Effector memory CD4-positive, alpha-beta T cell (primary cell): Measurements from ENCODE around the gene GRIPAP1.
"Not testable (repeated sequence)": the region's sequence is repeated elsewhere in the genome, so short reads cannot be mapped to it uniquely, and the experiment has no call there.

ENCODE experiments used
- DNase-seq, 3 donors: peaks; one replicate each; pipeline ENCODE4 v3.0.0-alpha.2; 2020
- H3K27ac ChIP-seq: 2 replicates; pipeline ENCODE4 v1.7.0; 2013; ENCODE audit warnings: mild to moderate bottlenecking, low read length, moderate library complexity; ENCODE audit not compliant: insufficient read depth, poor library complexity, severe bottlenecking
- H3K27me3 ChIP-seq: replicated peaks from 2 replicates; pipeline ENCODE4 v1.7.0; 2013; ENCODE audit warnings: mild to moderate bottlenecking, low read length; ENCODE audit not compliant: insufficient read depth, control insufficient read depth, poor library complexity, severe bottlenecking
- H3K36me3 ChIP-seq: 2 replicates; pipeline ENCODE4 v1.7.0; 2013; ENCODE audit warnings: mild to moderate bottlenecking, low read length, moderate library complexity; ENCODE audit not compliant: control insufficient read depth, insufficient read depth
- H3K4me1 ChIP-seq: 2 replicates; pipeline ENCODE4 v1.7.0; 2013; ENCODE audit warnings: low read length, mild to moderate bottlenecking; ENCODE audit not compliant: control insufficient read depth, insufficient read depth, poor library complexity, severe bottlenecking
- H3K4me3 ChIP-seq: 2 replicates; pipeline ENCODE4 v1.7.0; 2013; ENCODE audit warnings: low read length, low read depth, mild to moderate bottlenecking; ENCODE audit not compliant: insufficient read depth, poor library complexity, severe bottlenecking
- H3K9me3 ChIP-seq: 2 replicates; pipeline ENCODE4 v1.7.0; 2013; ENCODE audit warnings: mild to moderate bottlenecking, low read length, moderate library complexity; ENCODE audit not compliant: control insufficient read depth

GRIPAP1 gene

DNA sequence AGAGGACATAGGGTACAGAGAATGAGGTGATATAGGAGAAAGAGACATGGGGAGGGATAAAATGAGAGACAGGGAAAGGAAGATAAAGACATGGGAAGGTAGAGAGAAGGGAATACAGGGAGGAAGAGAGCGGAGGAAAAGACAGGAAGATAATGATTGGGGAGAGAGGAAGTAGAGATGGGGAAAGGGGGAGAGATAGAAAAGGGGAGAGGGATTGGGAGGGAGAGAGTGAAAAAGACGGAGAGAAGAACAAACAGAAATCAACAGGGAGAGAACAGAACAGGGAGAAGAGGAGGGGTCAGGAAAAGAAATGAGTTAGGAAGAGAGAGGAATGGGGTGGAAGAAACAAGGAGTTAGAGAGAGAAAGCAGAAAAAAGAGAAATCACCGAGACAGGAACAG lies 4.6 kb downstream of the GRIPAP1 start:
- Histone ChIP-seq H3K9me3 (no peaks in the 10 kb centered on the region), H3K27ac (no peak overlapping the region), H3K36me3 (peaks cover 26% of the 10 kb centered on the region), H3K27me3 (no peaks in the 10 kb centered on the region), H3K4me1 (peaks cover 2% of the 10 kb centered on the region), H3K4me3 (no peak overlapping the region)
- DNase-seq: no peak

DNA sequence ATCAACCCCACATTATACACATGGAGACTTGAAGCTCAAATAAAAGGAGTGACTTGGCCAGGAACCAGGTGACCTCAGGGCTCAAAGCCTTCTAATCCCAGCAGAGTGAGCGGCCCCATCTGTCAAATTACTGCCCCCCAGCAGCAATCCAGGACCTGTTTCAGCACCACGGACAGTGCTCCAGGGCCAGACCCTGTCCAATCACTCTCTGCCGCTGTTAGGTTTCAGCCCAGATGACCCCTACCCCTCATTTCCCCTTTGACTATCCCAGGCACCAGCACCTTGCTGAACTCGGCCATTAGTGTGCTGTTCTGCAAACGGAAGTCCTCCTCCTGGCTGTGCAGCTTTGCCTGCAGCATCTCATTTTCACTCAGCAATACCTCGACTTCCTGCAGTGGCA lies 5.1 kb downstream of the GRIPAP1 start:
- DNase-seq: no peak
- Histone ChIP-seq H3K27me3 (no peaks in the 10 kb centered on the region), H3K36me3 (peaks cover 30% of the 10 kb centered on the region), H3K4me3 (no peak overlapping the region), H3K27ac (no peak overlapping the region), H3K9me3 (no peaks in the 10 kb centered on the region), H3K4me1 (peaks cover 2% of the 10 kb centered on the region)

DNA sequence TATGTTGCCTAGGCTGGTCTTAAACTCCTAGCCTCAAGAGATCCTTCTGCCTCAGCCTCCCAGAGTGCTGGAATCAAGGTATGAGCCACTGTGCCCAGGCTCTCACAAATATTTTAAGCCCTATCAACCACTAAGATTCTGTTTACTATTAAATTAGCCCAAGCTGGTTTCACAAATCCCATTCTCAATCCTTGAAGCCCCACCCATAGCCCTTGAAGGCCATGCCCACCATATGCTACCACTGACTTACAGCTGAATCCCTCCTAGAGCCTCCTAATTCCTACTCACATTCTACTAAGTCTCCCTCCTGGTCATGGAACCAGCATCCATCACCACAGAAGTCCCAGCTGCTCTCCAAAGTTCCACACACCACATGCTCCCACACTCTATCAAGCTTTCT lies 9.7 kb downstream of the GRIPAP1 start:
- Histone ChIP-seq H3K36me3 (peaks cover 34% of the 10 kb centered on the region), H3K4me1 (no peaks in the 10 kb centered on the region)

DNA sequence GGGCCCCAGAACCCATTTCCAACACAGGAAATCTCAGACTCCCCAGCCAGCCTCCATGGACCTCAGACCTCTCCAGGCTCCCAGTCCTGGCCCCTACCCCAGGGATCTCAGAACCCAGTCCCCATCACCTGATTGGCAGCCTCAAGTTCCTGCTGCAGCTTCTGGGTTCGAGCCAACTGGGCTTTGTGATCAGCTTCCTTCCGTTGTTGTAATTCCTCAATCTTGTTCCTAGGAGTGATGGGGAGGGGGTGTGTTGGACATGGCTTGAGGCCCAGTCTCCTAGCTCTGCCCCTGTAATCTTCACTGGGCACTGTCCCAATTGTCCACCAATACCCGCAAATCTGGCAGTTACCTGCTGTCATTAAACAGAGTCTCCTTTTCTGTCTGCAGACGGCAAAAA lies 12.6 kb downstream of the GRIPAP1 start:
- DNase-seq: no peak
- H3K4me1 ChIP-seq: no peaks in the 10 kb centered on the region
- no peak overlapping the region for H3K4me3 ChIP-seq
- no peak overlapping the region for H3K27ac ChIP-seq
- no peaks in the 10 kb centered on the region for H3K27me3 ChIP-seq
- H3K36me3 ChIP-seq: peaks cover 32% of the 10 kb centered on the region
- no peaks in the 10 kb centered on the region for H3K9me3 ChIP-seq

More for the DNA sequence above, 9.7 kb downstream of the GRIPAP1 start:
- DNase-seq: no peak
- Histone ChIP-seq H3K9me3 (no peaks in the 10 kb centered on the region), H3K4me3 (no peak overlapping the region), H3K27ac (no peak overlapping the region), H3K27me3 (no peaks in the 10 kb centered on the region)

DNA sequence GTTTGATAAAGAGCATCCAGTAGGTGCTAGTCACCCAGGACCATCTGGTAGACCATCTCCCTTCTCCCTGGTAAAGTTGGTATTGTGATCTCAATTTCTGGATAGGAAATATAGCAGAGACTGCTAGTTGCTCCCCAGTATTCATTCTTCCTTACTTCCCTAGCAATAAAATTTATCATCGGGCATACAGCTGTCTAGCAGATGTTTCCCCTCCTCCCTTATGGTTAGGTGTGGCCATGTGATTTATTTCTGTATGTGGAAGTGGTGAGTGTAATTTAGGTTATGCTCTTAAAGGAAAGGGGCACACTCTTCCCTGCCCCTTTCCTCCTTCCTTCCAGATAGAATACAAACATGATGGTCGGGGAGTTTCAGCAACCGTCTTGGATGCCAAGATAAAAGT lies 18.2 kb downstream of the GRIPAP1 start:
- Histone ChIP-seq H3K4me1 (no peaks in the 10 kb centered on the region), H3K9me3 (no peaks in the 10 kb centered on the region), H3K36me3 (peaks cover 34% of the 10 kb centered on the region), H3K27ac (no peak overlapping the region), H3K4me3 (no peak overlapping the region), H3K27me3 (no peaks in the 10 kb centered on the region)
- no peak for DNase-seq

DNA sequence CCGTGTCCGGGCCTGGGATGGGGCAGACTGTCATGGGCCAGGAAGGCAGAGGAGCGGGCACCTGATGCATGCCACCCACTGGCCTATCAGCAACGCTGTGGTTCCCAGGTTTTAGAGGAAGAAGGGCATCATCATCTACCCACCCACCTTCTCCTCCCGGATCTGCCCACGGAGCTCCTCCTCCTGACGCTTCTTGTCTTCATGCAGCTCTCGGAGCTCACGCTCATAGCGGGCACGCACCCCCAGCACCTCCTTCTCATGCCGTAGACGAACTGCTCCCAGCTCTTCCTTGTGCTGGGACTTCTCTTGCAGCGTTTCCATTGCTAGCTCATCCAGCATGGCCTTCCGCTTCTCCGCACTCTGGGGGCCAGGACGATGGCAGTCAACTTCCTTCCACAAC lies 19.0 kb downstream of the GRIPAP1 start:
- no peak for DNase-seq
- Histone ChIP-seq H3K4me3 (no peak overlapping the region), H3K36me3 (peaks cover 37% of the 10 kb centered on the region), H3K27ac (no peak overlapping the region), H3K4me1 (no peaks in the 10 kb centered on the region), H3K9me3 (no peaks in the 10 kb centered on the region), H3K27me3 (no peaks in the 10 kb centered on the region)

DNA sequence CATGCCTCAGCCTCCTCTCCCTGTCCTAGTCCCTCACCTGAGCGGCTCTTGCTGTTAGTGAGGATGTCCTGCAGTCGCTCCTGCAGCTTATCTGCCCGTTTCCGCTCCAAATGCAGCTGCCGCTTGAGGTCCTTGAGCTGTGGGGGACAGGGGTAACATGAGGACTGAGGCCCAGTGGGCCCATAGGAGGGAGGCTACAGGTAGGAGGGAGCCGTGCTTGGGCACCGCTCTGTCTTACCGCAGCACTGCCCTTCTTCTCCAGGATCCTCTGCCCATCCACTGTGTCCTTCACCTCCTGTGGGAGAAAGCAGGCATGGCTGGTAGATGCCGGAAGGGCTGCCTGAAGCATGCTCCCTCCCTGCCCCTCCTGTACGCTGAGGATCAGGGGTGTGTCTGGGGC lies 20.9 kb downstream of the GRIPAP1 start:
- peaks cover 37% of the 10 kb centered on the region for H3K36me3 ChIP-seq

DNA sequence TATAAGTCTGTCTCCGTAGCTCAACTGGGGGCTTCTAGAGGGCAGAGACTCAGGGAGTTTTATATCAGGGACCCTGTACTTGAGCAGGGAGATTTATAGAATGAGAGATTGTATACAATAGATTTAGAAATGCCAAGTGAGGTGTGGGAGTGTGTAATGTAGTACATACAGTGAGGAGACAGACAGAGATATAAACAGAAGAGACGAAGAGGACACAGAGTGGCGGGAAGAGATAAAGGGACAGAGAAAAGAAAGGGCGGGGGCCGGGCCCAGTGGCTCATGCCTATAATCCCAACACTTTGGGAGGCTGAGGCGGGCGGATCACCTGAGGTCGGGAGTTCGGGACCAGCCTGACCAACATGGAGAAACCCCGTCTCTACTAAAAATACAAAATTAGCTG lies 21.7 kb downstream of the GRIPAP1 start:
- H3K27me3 ChIP-seq, H3K4me3 ChIP-seq, DNase-seq, H3K27ac ChIP-seq, H3K4me1 ChIP-seq, H3K9me3 ChIP-seq: not testable (repeated sequence)
- peaks cover 32% of the 10 kb centered on the region for H3K36me3 ChIP-seq

More for the DNA sequence above, 20.9 kb downstream of the GRIPAP1 start:
- Histone ChIP-seq H3K27me3 (no peaks in the 10 kb centered on the region), H3K4me1 (no peaks in the 10 kb centered on the region), H3K9me3 (no peaks in the 10 kb centered on the region), H3K4me3 (no peak overlapping the region), H3K27ac (no peak overlapping the region)
- no peak for DNase-seq

DNA sequence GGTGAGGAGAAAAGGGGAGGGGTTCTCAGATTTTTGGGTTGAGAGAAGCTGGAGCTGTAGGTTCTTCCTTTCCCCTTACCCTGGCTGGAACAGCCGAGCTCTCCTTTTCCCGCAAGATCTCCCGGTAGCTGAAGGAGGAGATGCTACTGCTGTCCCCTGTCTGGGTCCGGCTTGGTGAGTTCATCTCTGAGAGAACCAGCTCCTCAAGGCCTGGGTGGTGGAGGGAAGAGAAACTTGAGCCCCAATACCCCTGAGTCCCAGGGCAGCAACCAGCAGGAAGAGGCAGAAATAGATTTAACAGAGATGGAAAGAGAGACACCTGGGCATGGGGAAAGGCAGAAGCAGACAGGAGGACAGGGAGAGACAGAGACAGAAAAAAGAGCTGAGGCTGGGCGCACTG lies 23.8 kb downstream of the GRIPAP1 start:
- no peak for DNase-seq

DNA sequence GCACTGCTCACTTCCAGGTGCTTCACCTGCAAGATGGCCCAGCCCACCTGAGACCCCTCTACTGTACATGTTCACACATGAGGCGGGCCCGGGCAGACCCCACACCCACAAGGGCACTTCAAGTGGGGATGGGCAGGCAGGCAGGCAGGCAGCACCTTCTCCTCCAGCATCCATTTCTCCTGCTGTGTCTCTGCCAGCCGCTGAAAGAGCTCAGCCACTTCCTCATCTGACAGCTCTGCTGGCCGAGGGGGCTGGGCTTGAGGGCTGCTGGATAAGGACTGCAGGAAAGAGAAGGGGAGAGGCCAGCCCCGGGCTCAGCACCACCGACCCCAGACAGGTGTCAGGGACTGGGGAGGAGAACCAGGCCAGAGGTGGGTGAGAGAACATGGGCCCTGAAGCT lies 26.0 kb downstream of the GRIPAP1 start:
- H3K9me3 ChIP-seq: no peaks in the 10 kb centered on the region
- DNase-seq: no peak
- no peak overlapping the region for H3K4me3 ChIP-seq
- no peaks in the 10 kb centered on the region for H3K4me1 ChIP-seq
- no peaks in the 10 kb centered on the region for H3K27me3 ChIP-seq
- H3K27ac ChIP-seq: no peak overlapping the region
- peaks cover 9% of the 10 kb centered on the region for H3K36me3 ChIP-seq

More for the DNA sequence above, 23.8 kb downstream of the GRIPAP1 start:
- no peak overlapping the region for H3K27ac ChIP-seq
- no peaks in the 10 kb centered on the region for H3K4me1 ChIP-seq
- no peaks in the 10 kb centered on the region for H3K9me3 ChIP-seq
- peaks cover 23% of the 10 kb centered on the region for H3K36me3 ChIP-seq
- H3K27me3 ChIP-seq: no peaks in the 10 kb centered on the region
- H3K4me3 ChIP-seq: no peak overlapping the region

DNA sequence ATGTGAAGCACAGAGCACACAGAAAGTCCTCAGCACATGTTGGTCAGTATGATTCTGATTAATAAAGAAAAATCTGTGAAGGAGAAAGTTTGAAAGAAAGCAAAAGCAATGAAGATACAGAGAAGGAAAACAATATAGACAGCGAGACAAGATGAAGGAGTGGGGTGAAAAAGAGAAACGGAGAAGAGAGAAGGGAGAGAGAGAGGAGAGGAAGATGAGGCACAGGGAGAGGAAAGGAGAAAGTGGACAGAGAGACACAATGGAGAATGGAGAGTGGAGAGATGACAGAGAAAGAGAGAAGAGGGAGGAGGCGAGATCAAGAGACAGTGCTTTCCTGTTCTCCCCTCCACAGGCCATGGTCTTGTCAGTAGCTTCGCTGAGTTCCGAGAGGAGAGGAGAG lies 26.5 kb downstream of the GRIPAP1 start:
- no peaks in the 10 kb centered on the region for H3K4me1 ChIP-seq
- no peak overlapping the region for H3K27ac ChIP-seq
- no peaks in the 10 kb centered on the region for H3K27me3 ChIP-seq
- DNase-seq: no peak
- H3K36me3 ChIP-seq: peaks cover 7% of the 10 kb centered on the region
- no peak overlapping the region for H3K4me3 ChIP-seq
- no peaks in the 10 kb centered on the region for H3K9me3 ChIP-seq
